ENCODE data around the gene CNTFR.

CNTFR gene

GRCh38 chr9:34615132-34615531 is 25.6 kb upstream of the CNTFR start:
- no peak for DNase-seq

GRCh38 chr9:34612788-34613390 is 23.4 kb upstream of the CNTFR start:
- DNase-seq, result peak; percentile 80

- peak; percentile 90 for DNase-seq
Observed at GRCh38 chr9:34611811-34612787, 22.6 kb upstream of the CNTFR start, which contains the start of gene RPP25L. RPP25L (minus strand) TSS chr9:34612097; CDS start chr9:34611296, 801 bp downstream.

- no peak for DNase-seq
Observed at GRCh38 chr9:34611251-34611810, 21.8 kb upstream of the CNTFR start.

DNA sequence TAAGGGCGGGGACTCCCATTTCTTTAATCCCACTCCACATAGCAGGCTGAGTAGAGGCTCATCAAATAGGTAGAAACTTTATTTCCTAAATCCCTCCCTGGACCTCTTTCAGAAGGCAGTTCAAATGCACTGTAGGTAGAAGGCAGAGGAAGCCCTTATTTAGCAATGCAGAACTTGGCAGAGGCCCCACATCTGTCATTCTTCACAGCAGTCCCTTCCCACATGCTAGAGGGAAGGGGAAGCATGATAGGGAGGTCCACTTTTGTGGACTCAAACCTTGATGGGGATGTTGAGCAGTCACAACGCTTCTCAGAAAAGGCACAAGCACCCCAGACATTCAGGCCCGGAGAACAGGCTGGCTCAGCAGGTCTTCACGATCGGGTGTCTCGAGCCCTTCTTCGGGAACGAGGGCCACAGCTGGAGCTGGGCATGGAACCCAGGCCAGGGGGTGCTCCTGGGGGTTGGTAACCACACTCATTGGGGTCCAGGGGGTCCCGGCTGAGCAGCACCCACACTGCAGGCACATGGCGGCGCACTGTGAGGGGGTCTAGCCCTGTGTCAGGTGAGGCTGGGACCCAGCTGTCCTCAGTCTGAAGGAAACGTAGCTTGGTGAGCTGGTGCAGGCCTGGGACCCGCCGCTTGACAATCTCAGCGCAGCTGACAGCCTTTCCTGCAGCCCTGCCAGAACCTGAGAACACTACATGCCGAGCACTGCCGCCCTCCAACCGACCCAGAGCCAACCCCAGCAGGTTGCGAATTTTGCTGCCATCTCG is 21.1 kb upstream of the CNTFR start:
- no peak for DNase-seq

DNA sequence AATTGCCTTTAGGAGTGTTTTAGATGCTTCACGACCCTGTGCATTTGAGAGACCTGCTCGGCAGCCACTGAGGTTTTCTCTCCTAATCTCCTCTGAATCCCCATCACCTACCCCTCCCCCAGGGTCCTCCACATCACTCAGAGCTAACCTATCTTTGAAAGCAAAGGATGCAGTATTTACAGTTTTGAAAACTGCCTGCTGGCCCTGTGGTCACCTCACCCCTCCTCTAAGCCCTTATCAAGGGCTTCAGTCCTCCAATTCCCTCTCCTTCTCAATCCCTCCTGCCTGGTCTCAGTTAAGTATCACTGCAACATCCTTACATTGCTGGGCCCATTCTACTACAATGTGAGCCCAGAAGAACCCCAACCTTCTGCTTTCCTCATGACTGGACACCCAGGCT is 17.8 kb upstream of the CNTFR start:
- no peak for DNase-seq

- DNase-seq, result no peak
Observed at GRCh38 chr9:34606905-34607304, 17.4 kb upstream of the CNTFR start.

DNA sequence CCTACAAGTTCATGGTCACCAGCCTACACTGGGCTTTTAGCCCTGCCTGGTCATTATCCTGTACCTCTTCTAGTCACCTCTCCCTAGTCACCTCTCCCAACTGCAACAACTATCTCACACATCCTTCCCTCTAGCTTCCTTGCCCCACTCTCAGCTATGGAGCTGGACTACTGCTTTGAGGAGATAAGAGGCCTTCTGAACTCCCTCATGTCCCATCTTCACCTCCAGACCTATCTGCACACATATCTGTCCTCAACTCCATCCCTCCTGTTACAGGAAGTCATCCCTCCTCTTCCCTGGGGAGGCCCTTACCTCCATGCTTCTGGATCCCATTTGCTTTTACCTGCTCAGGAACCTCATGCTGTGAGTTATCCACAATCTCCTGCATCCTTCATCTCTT is 16.7 kb upstream of the CNTFR start:
- DNase-seq, result no peak

DNA sequence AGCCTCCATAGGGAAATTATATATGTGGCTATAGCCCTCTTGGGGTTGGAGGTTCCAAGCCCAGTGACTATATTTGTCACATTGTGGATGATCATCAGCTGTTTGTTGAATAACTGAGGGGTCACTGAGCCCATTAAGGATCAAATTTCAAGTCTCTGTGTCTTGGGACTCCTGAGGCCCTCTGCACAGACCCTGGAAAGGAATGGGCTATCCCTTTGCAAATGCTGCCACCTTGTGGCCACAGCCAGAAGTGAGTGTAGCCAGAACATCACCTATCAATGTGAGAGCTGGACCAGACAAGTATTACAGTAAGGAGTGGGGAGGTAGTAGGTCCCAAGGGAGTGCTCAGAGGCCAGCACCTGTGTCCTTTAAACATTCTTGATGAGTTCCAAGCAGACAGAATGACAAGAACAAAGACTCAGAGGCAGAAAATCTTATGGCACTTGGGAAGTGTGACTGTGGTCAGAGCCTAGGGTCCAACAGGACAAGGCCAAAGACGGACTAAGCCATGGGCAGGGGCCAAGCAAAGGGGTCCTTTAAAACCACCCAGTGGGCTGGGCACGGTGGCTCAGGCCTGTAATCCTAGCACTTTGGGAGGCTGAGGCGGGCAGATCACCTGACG is 14.2 kb upstream of the CNTFR start:
- DNase-seq, result peak; percentile 80

- no peak for DNase-seq
Observed at GRCh38 chr9:34601937-34602573, 12.5 kb upstream of the CNTFR start.

DNA sequence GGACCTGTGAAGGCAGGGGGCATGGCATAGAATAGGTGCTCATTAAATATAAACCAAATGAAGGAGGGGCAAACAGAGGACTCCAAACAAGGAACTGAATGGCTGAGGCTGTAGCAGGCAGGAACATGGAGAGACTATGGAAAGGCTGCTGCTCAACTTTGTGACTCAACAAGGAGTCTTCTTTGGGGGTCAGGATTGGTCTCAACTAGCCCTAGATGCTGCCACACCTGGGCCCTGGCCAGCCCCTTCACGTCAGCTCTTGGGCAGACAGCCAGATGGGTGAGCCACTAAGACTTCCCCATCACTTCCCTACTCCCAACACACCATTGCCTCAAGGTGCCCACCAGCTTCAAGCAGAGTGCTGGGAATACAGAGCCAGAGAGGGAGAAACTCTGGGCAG is 11.4 kb upstream of the CNTFR start:
- no peak for DNase-seq

- no peak for DNase-seq
Observed at GRCh38 chr9:34599546-34599945, 10.0 kb upstream of the CNTFR start.

DNA sequence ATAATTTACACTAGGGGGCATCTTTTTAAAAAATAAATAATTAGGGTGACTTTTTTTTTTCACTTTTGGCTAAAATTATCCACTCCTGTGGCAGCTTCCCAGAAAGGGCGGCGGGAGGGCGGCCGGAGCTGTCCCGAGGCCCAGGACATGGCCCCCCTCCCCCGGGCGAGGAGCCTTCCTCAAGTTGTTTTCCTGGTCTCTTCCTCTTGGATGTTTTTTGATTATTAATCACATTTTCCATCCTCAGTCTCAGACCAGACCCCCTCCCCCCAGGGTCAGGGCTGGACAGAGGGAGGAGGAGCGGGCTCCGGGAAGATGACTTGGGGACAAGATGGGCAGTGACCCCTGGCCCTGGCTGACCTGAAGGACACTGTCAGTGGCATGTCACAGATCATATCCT is 4.7 kb upstream of the CNTFR start:
- DNase-seq, result no peak

DNA sequence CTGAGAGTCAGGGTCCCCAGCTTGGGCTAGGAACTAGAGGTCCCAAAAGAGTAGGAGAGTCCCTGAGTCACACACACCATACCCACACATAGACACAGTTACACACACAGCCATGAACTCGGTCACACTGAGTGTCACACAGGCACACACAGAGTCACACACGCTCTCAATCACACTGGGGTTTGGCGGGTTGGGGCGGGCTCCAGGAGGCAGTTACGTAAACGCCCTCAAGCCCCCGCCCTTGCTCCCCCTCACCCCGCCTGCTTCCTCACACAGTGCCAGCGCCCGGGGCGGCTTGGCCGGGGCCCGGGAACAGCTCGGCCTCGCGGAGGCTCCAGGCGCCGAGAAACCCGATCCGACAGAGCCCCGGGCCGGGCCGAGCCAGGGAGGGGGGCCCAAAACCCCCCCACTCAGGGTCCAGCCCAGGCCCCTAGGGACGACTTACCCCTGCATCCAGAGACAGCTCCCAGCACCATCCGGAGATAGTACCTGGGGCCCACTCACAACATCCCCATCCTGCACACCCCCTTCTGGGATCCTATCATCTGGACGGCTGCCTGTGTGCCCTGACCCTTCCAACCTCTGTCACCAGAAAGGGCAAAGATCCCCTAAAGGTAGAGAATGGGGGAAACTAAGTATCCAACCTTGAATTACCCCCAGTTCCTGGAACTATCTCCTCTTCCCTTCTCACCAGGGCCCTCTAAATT is 3.5 kb upstream of the CNTFR start:
- peak; percentile 79 for DNase-seq

DNA sequence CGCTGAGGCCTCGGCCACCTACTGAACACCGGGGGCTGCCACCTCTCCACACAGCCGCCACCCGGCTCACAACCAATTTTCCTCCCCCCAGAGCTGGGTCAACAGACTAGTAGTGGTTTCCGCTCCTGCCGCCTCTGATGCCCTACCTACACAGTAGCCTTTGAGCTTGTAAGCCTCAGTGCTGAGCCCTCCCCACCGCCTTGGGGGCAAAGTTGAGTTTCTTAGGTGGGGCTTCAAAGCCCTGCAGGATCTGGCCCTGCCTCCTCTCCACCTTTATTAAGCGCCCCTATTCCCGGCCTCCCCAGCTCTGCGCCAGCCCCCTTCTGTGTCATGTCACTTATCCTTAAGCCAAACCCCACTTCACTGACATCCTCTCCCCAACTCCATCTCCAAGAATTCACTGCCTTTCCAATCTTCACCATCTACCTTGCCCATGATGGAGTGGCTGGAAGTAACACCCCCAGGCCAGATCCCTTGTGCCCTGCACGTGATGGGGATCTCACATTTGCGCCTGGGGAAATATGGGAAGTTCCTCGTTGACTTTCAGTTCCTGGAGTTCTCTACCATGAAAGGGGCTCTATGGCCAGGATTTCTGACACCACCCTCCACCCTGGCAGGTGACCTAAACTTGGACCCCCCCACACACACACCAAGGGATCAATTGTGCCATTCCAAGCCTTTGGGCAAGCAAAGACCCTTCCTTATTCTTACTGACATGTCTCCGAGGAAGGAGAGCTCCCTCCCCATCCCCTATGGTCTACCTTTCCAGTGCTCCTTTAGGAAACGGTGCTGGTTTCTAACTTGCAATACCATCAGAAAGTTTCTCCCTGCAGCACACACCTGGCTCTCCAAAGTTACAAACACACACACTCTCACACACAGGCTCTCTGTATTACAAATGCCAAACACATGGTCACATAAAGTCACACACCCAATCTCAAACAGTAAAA is 2.7 kb upstream of the CNTFR start:
- no peak for DNase-seq

DNA sequence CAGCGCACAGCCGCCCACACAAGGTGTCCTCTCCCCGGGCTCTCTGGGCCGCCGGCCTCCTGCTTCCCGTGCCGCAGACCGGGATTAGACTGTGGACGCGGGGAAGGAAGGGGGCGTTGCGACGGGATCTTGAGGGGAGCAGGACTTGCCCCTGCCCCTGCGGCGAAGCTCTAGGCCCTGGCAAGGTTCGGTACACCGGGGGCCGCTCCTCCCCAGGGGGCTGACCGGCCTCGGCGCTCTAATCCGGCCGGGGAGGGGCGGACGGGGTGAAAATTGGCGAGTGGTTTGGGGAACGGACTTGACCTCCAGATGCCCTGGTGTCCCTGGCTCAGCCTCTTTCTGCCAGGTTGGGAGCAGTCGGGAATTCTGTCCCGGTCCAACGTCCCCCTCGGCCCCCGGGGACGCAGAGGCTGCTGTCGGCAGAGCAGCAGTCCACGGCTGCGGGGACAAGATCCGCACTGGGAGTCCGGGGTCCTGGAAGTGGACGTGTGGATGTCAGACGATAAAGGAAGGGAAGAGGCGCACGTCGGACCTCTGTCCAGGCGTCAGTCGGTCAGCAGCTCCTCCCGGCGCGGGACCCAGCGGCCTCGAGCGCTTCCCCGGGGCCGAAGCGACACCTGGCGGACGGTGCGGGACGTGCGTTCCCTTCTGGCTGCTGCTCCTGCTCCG is 1.9 kb upstream of the CNTFR start:
- DNase-seq, result peak; percentile 89

DNA sequence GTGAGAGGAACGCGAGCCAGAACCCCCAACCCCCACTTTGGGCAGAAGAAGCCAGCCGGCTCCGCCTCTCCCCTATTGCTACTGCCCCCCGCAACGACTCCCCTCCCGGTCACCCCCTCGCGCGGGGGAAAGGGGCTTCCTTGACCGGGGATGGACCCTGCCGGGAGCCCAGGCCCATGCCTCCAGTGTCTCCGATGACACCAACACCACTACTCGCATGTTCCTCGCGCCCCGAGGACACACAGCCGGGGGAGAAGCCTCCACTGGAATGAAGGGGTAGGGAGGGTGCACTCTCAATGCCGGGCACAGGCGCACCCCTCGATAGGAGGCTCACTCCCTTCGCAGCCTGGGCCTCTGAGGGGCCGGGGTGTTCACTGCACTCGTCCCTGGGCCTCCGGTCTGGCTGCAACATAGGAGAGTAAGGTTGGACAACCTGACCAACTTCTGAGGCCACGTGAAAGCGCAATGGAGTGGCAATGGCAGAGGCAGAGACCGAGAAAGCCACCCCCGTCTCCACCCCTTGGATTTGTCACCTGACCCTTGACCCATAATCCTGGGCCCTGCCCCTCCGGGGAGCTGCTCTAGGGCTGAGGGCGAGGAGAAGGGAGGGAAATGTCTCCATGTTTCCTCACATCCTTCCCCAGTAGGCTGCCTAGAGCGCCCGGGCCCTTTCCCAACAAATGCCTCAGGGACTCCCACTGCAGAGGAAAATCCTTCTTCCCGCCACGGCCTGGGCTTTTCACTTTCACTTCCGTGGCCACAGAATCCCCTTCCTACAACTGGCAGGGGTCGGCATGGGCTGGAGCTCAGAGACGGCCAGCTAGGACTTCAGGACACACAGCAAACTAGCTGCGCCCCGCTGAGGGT is 1.1 kb upstream of the CNTFR start:
- DNase-seq, result peak; percentile 62
